ENCODE results near the gene ZCCHC4. TPM values are rescaled to one million over a fixed set of nuclear protein-coding genes. Genes with fewer than 3 reads are reported as not detected.

ZCCHC4 gene
- total RNA-seq, 2 experiments from 2014 or later, result 10.3 to 10.8 TPM

DNA sequence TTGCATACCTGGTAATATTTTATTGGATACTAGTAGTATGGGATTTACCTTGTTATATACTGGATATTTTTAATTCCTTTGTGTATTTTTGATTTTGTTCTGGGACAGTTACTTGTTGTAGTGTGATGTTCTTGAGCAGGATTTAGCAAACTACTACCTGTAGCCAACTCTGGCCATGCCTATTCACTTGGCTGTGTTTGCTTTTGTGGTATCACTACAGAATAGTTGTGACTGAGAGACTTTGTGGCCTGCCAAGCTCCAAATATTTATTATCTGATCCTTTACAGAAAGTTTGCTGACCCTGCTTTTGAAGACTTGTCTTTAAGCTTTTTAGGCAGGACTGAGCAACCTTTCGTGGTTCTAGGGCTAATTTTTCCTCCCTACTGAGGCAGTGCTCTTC lies 17.8 kb downstream of the ZCCHC4 start:
- POLR2A ChIA-PET, result no interaction called here
- H3K4me3 Mint-ChIP-seq, result no peak overlapping the region
- no peaks in the 10 kb centered on the region for H3K9me3 Mint-ChIP-seq
- CTCF ChIA-PET, result interaction anchor here (1.4 to 4.4 kb wide), 4 partner anchors 11 to 1000 kb away, joined by 3 to 63 read pairs (median 4); partner anchors contain the start of gene ZCCHC4
- H3K27ac Mint-ChIP-seq, result peak overlapping the region; percentile 57
- DNase-seq, result no peak
- H3K27me3 Mint-ChIP-seq, result no peaks in the 10 kb centered on the region
- peaks cover 4% of the 10 kb centered on the region for H3K36me3 Mint-ChIP-seq (ENCODE audit: low read depth)
- H3K4me1 Mint-ChIP-seq, result peaks cover 17% of the 10 kb centered on the region

DNA sequence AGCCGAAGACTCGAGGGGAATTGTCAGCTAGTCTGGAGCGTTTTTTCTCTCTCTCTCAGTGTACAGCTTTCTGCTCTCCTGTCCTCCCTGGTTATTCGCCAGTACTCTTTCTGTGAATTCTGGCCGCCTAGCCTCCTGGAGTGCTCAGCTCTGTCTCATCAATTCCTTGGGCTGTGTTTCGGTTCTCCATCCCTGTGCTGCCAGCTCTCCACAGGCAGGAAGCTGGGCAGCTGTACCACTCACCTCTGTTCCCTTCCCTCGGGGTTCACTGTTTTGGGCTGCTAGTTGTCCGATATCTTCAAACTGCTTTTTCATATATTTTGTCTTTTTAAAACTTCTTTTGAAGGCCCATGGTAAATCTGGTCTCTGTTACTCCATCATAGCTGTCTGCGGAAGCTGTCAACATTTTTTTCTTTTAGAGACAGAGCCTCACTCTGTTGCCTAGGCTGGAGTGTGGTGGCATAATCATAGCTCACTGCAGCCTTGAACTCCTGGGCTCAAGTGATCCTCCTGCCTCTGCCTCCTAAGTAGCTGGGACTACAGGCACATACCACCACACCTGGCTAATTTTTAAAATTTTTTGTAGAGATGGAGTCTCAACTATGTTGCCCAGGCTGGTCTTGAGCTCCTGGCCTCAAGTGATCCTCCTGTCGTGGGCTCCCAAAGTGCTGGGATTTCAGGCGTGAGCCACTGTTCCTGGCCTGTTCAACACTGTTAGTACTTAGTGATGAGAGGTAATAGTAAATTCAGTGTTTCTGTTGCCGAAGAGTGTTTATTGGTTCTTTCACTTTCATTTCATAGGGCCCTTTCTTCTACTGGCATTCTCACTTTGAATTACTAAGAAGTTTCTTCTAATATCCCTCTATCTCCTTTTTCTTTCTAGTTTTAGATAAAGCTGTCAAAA lies 18.6 kb downstream of the ZCCHC4 start:
- DNase-seq, result no peak
- H3K36me3 Mint-ChIP-seq (ENCODE audit: low read depth), result peaks cover 4% of the 10 kb centered on the region
- H3K27ac Mint-ChIP-seq, result peak overlapping the region; percentile 98
- no peaks in the 10 kb centered on the region for H3K27me3 Mint-ChIP-seq
- no peaks in the 10 kb centered on the region for H3K9me3 Mint-ChIP-seq
- H3K4me1 Mint-ChIP-seq, result peaks cover 17% of the 10 kb centered on the region
- ChIA-PET CTCF (interaction anchor here (0.6 to 4.4 kb wide), 5 partner anchors 10 to 999 kb away, joined by 3 to 63 read pairs (median 3); partner anchors contain the start of gene ZCCHC4), POLR2A (no interaction called here)
- H3K4me3 Mint-ChIP-seq, result peak overlapping the region; percentile 79

DNA sequence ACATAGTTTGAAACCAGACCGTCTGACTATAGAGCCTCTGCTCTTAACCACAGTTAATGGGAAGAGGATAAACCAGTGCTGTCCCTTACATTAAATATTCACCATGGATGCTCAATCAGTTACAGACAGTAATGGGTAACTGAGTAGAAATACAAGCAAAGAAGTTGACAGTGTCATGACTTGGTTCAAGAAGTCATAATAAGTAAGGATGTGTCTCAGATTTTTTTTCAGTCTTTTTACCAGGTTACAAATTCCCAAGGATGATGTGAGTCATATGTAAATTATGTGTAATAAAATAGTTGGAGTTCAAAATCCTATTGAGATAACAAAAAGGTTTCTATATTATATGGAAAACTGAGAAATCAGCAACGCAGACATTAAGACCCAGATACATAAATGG lies 31.1 kb downstream of the ZCCHC4 start:
- CTCF ChIA-PET, result no interaction called here
- H3K27me3 Mint-ChIP-seq, result no peaks in the 10 kb centered on the region
- H3K9me3 Mint-ChIP-seq, result no peaks in the 10 kb centered on the region
- DNase-seq, result no peak
- H3K4me1 Mint-ChIP-seq, result peaks cover 4% of the 10 kb centered on the region
- peaks cover 9% of the 10 kb centered on the region for H3K36me3 Mint-ChIP-seq (ENCODE audit: low read depth)
- POLR2A ChIA-PET, result no interaction called here
- H3K4me3 Mint-ChIP-seq, result no peak overlapping the region
- H3K27ac Mint-ChIP-seq, result no peak overlapping the region

- Mint-ChIP-seq H3K27me3 (no peaks in the 10 kb centered on the region), H3K9me3 (no peaks in the 10 kb centered on the region), H3K36me3 (ENCODE audit: low read depth) (peaks cover 9% of the 10 kb centered on the region), H3K4me3 (no peak overlapping the region), H3K27ac (no peak overlapping the region), H3K4me1 (peaks cover 4% of the 10 kb centered on the region)
- ChIA-PET POLR2A (no interaction called here), CTCF (interaction anchor here (1.2 to 1.9 kb wide), 2 partner anchors 12 to 33 kb away, joined by 3 to 8 read pairs; partner anchors contain the start of gene ZCCHC4)
- no peak for DNase-seq
Observed at GRCh38 chr4:25345744-25346143, 33.2 kb downstream of the ZCCHC4 start.

DNA sequence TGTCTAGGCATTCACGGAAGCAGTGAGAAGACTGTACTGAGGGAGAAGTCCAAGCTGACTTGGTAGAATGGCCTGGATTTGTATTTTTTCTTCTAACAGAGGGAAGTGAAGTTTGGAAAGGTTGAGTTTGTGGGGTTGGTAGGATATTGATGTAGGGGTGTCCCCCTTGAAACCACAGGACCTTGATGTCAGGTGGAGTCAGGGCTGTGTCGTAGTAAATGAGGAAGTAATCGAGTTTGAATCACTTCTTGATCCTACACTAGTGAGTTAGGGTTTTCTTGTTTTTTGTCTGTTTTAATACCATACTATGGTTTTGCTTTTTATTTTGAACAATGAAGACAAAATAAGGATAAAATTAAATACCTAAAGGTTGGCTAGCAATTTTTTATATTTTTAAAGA lies 34.3 kb downstream of the ZCCHC4 start:
- DNase-seq, result no peak
- Mint-ChIP-seq H3K27me3 (no peaks in the 10 kb centered on the region), H3K4me3 (no peak overlapping the region), H3K36me3 (ENCODE audit: low read depth) (peaks cover 3% of the 10 kb centered on the region), H3K9me3 (no peaks in the 10 kb centered on the region), H3K4me1 (peaks cover 4% of the 10 kb centered on the region), H3K27ac (no peak overlapping the region)
- ChIA-PET POLR2A (no interaction called here), CTCF (interaction anchor here (1.6 to 1.9 kb wide), 2 partner anchors 10 to 34 kb away, joined by 4 to 8 read pairs; partner anchors contain the start of gene ZCCHC4)

- no peak for DNase-seq
- H3K27ac Mint-ChIP-seq, result no peak overlapping the region
- H3K4me1 Mint-ChIP-seq, result peaks cover 4% of the 10 kb centered on the region
- H3K4me3 Mint-ChIP-seq, result no peak overlapping the region
- CTCF ChIA-PET, result interaction anchor here (0.6 to 1.6 kb wide), 2 partner anchors 10 to 32 kb away, joined by 3 to 4 read pairs; no protein-coding TSS in a partner anchor
- peaks cover 3% of the 10 kb centered on the region for H3K36me3 Mint-ChIP-seq (ENCODE audit: low read depth)
- no peaks in the 10 kb centered on the region for H3K9me3 Mint-ChIP-seq
- H3K27me3 Mint-ChIP-seq, result no peaks in the 10 kb centered on the region
- POLR2A ChIA-PET, result no interaction called here
Observed at GRCh38 chr4:25347473-25347872, 34.9 kb downstream of the ZCCHC4 start.

DNA sequence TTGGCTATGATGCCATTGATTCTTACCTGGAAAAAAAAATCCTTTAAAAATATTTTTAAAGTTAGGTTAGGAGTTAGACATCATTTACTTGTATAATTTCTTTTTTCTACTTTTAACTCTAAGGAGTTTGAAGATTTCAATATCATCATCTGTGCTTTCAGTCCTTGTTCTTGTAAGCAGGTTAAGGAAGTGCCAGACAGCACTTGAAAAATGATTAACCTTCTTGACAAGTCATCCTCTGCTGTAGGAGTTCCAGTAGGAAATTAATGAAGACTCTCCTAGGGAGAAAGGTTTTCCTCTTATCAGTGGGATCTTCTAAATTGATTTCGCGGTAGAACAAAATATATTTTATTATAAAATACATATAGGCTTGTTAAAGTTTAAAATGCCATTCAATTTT lies 35.4 kb downstream of the ZCCHC4 start:
- ChIA-PET POLR2A (no interaction called here), CTCF (interaction anchor here (0.6 kb wide), 1 partner anchor 31 kb away, joined by 3 read pairs; no protein-coding TSS in a partner anchor)
- H3K9me3 Mint-ChIP-seq, result no peaks in the 10 kb centered on the region
- H3K4me1 Mint-ChIP-seq, result peaks cover 4% of the 10 kb centered on the region
- H3K36me3 Mint-ChIP-seq (ENCODE audit: low read depth), result peaks cover 3% of the 10 kb centered on the region
- no peak for DNase-seq
- no peaks in the 10 kb centered on the region for H3K27me3 Mint-ChIP-seq
- no peak overlapping the region for H3K27ac Mint-ChIP-seq
- H3K4me3 Mint-ChIP-seq, result no peak overlapping the region

GRCh38 chr4:25350561-25350960 lies 38.0 kb downstream of the ZCCHC4 start:
- no peaks in the 10 kb centered on the region for H3K27me3 Mint-ChIP-seq
- no peak for DNase-seq
- CTCF ChIA-PET, result interaction anchor here (1.4 to 2.3 kb wide), 2 partner anchors 16 to 38 kb away, joined by 7 to 10 read pairs; partner anchors contain the start of gene ZCCHC4
- no peak overlapping the region for H3K4me3 Mint-ChIP-seq
- peaks cover 4% of the 10 kb centered on the region for H3K4me1 Mint-ChIP-seq
- no peak overlapping the region for H3K27ac Mint-ChIP-seq
- H3K9me3 Mint-ChIP-seq, result no peaks in the 10 kb centered on the region
- POLR2A ChIA-PET, result no interaction called here
- H3K36me3 Mint-ChIP-seq (ENCODE audit: low read depth), result peaks cover 2% of the 10 kb centered on the region

GRCh38 chr4:25351777-25352416 lies 39.3 kb downstream of the ZCCHC4 start:
- ChIA-PET POLR2A (no interaction called here), CTCF (interaction anchor here (2.3 kb wide), 2 partner anchors 15 to 39 kb away, joined by 10 to 11 read pairs; partner anchors contain the start of gene ZCCHC4)
- DNase-seq, result no peak
- peaks cover under 1% of the 10 kb centered on the region for H3K4me1 Mint-ChIP-seq
- H3K36me3 Mint-ChIP-seq (ENCODE audit: low read depth), result peaks cover 4% of the 10 kb centered on the region
- H3K27me3 Mint-ChIP-seq, result no peaks in the 10 kb centered on the region
- no peaks in the 10 kb centered on the region for H3K9me3 Mint-ChIP-seq
- no peak overlapping the region for H3K27ac Mint-ChIP-seq
- H3K4me3 Mint-ChIP-seq, result no peak overlapping the region

DNA sequence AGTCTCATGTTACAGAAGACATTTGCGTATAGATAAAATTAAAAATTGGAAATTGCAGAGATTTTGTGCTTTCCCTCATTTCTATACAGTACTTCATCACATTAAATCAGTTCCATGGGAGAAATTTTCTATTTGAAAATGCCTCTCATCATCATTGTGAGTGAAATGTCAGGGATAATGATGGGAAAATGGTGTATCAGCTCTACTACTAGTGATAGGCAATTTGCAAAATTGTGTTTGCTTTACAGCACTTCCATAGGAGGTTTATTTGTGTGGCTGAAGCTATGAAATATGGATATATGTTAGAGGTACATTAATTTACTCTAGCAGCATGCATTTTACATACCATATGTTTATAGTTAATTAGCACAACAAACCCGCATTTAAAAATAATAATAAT lies 43.5 kb downstream of the ZCCHC4 start:
- POLR2A ChIA-PET, result no interaction called here
- CTCF ChIA-PET, result interaction anchor here (1.0 to 2.0 kb wide), 2 partner anchors 11 to 44 kb away, joined by 3 to 9 read pairs; partner anchors contain the start of gene ZCCHC4
- Mint-ChIP-seq H3K27me3 (no peaks in the 10 kb centered on the region), H3K4me3 (no peak overlapping the region), H3K9me3 (peaks cover 4% of the 10 kb centered on the region), H3K27ac (no peak overlapping the region), H3K4me1 (no peaks in the 10 kb centered on the region), H3K36me3 (ENCODE audit: low read depth) (peaks cover 4% of the 10 kb centered on the region)
- no peak for DNase-seq

- H3K36me3 Mint-ChIP-seq (ENCODE audit: low read depth), result peaks cover 4% of the 10 kb centered on the region
- no peak for DNase-seq
- ChIA-PET CTCF (interaction anchor here (0.7 to 0.9 kb wide), 2 partner anchors 14 to 23 kb away, joined by 3 read pairs; no protein-coding TSS in a partner anchor), POLR2A (no interaction called here)
- H3K4me1 Mint-ChIP-seq, result no peaks in the 10 kb centered on the region
- no peaks in the 10 kb centered on the region for H3K27me3 Mint-ChIP-seq
- H3K9me3 Mint-ChIP-seq, result peaks cover 4% of the 10 kb centered on the region
- H3K4me3 Mint-ChIP-seq, result no peak overlapping the region
- no peak overlapping the region for H3K27ac Mint-ChIP-seq
Observed at GRCh38 chr4:25358515-25359275, 46.1 kb downstream of the ZCCHC4 start.

- H3K36me3 Mint-ChIP-seq (ENCODE audit: low read depth), result peaks cover 2% of the 10 kb centered on the region
- H3K27ac Mint-ChIP-seq, result no peak overlapping the region
- H3K27me3 Mint-ChIP-seq, result no peaks in the 10 kb centered on the region
- no peaks in the 10 kb centered on the region for H3K4me1 Mint-ChIP-seq
- H3K4me3 Mint-ChIP-seq, result no peak overlapping the region
- POLR2A ChIA-PET, result no interaction called here
- CTCF ChIA-PET, result interaction anchor here (1.2 kb wide), 1 partner anchor 49 kb away, joined by 3 read pairs; the partner anchor contains the start of gene ZCCHC4
- H3K9me3 Mint-ChIP-seq, result peaks cover 4% of the 10 kb centered on the region
- DNase-seq, result no peak
Observed at GRCh38 chr4:25361253-25361652, 48.7 kb downstream of the ZCCHC4 start.

Data from activated CD4-positive, alpha-beta T cell treated with anti-CD3 and anti-CD28 coated beads, Interleukin-2, amount 10 ng/mL, durations not matched to agents 7 days and 5 days (primary cell).